Measurements from ENCODE around the gene TMEM30B.

Gene TMEM30B

GRCh38 chr14:61233436-61233956 lies 47.6 kb downstream of the TMEM30B start:
- no peak for DNase-seq (ENCODE audit: low spot score)

- DNase-seq (ENCODE audit: low spot score): no peak
Observed at GRCh38 chr14:61231810-61232209, 49.3 kb downstream of the TMEM30B start.

- DNase-seq (ENCODE audit: low spot score): no peak
Observed at GRCh38 chr14:61229981-61230380, 51.2 kb downstream of the TMEM30B start.

- DNase-seq (ENCODE audit: low spot score): no peak
Observed at GRCh38 chr14:61229475-61229888, 51.7 kb downstream of the TMEM30B start.

- no peak for DNase-seq (ENCODE audit: low spot score)
Observed at GRCh38 chr14:61227884-61228591, 53.1 kb downstream of the TMEM30B start.

All from COLO829 (cell line).